ENCODE results near the gene MAPK6. TPM values are rescaled to one million over a fixed set of nuclear protein-coding genes. Genes with fewer than 3 reads are reported as not detected.

The MAPK6 gene
- total and polyA plus RNA-seq, 2 of the 8 experiments (the other 6 are each of a cell fraction or from before 2014, with no cell fraction given), result 22.6 to 108 TPM

- Histone ChIP-seq H4K20me1 (replicated peaks in 1 of 2; ENCODE audit: control insufficient read depth in 1 of 2, insufficient read depth in 2 of 2, low read length in 2 of 2) (no peaks in the 10 kb centered on the region), H3K23ac (ENCODE audit: insufficient read length) (no peak overlapping the region), H4K5ac (ENCODE audit: insufficient read length, low read depth, low read length) (no peak overlapping the region), H3K79me1 (ENCODE audit: low read depth, low read length) (no peaks in the 10 kb centered on the region), H3K79me2 (ENCODE audit: control insufficient read depth in 1 of 2, insufficient read depth in 2 of 2, low read length in 2 of 2) (peaks cover 0 to 2% of the 10 kb centered on the region in 2 experiments; a peak in 1 of 4 replicates), H3K9me3 (ENCODE audit: insufficient read depth in 2 of 2, low read depth in 1 of 2, low read length in 1 of 2) (0 out of 4 replicates have a peak, but pooled peaks cover 0 to 2% of the 10 kb centered on the region in 2 experiments), H2BK5ac (ENCODE audit: low read depth, low read length) (no peak overlapping the region), H2BK120ac (replicated peaks; ENCODE audit: low read depth, low read length) (no peak overlapping the region), H4K8ac (ENCODE audit: extremely low read depth, insufficient read depth, low read length) (no peak overlapping the region), H2BK20ac (ENCODE audit: low read length) (no peak overlapping the region), H3K4me2 (ENCODE audit: insufficient read depth in 1 of 2, low read depth in 2 of 2, low read length in 2 of 2) (no peak overlapping the region), H3K23me2 (ENCODE audit: low read depth, low read length) (no peaks in the 10 kb centered on the region), H3K18ac (ENCODE audit: extremely low read depth, low read length) (no peak overlapping the region), H3K4me3 (ENCODE audit: extremely low read depth in 1 of 4, insufficient read depth in 2 of 4, low read depth in 3 of 4, low read length in 4 of 4) (no peak overlapping the region), H2BK12ac (ENCODE audit: low read depth, low read length) (no peak overlapping the region), H3K14ac (ENCODE audit: insufficient read length) (no peak overlapping the region), H3K9ac (replicated peaks in 1 of 4; ENCODE audit: extremely low read depth in 1 of 4, low read depth in 3 of 4, low read length in 3 of 4) (no peak overlapping the region), H2AK5ac (ENCODE audit: low read depth, low read length) (no peak overlapping the region), H2AFZ (ENCODE audit: low read length) (no peak overlapping the region), H4K91ac (replicated peaks; ENCODE audit: insufficient read length, low read length) (no peak overlapping the region), H2BK15ac (ENCODE audit: low read length) (no peak overlapping the region), H3K27ac (ENCODE audit: low read depth, low read length) (no peak overlapping the region), H3K4ac (replicated peaks; ENCODE audit: insufficient read length, low read depth, low read length) (no peak overlapping the region), H3K56ac (replicated peaks; ENCODE audit: insufficient read length, low read depth, low read length) (no peak overlapping the region), H3K36me3 (ENCODE audit: control insufficient read depth in 2 of 4, insufficient read depth in 4 of 4, low read length in 3 of 4) (peaks cover 9 to 50% (median 30%) of the 10 kb centered on the region in 4 experiments; a peak in 7 of 8 replicates), H3K4me1 (replicated peaks in 1 of 4; ENCODE audit: control insufficient read depth in 3 of 4, insufficient read depth in 4 of 4, low read length in 3 of 4) (no peaks in the 10 kb centered on the region), H3K27me3 (replicated peaks in 1 of 4; ENCODE audit: control insufficient read depth in 3 of 4, extremely low read depth in 1 of 4, insufficient read depth in 3 of 4, low read length in 3 of 4) (no peaks in the 10 kb centered on the region)
- no peak for DNase-seq (ENCODE audit: low read depth in 1 of 2, low spot score in 2 of 2)
- FAIRE-seq, result no peak
- POLR2A ChIA-PET (ENCODE audit: partially characterized antibody), result no interaction called here
- CTCF ChIA-PET (ENCODE audit: partially characterized antibody), result interaction anchor here (2.3 to 2.5 kb wide), 2 partner anchors 8 to 15 kb away, joined by 6 to 9 read pairs; no protein-coding TSS in a partner anchor
- 88% methylated on average over 4 of the region's 4 CpGs; no CpG with 5 or more reads in 1 of the 2 experiments for WGBS, 2 experiments (ENCODE audit: extremely low coverage in 1 of 2, insufficient coverage in 1 of 2, insufficient read length in 1 of 2, insufficient replicate concordance in 2 of 2, low coverage in 1 of 2, low lambda C conversion rate in 2 of 2, missing lambda C conversion rate in 1 of 2)
- TF ChIP-seq NRF1 (IDR thresholded peaks at IDR 0.05; ENCODE audit: low read depth, low read length) (no peak), HDAC2 (IDR thresholded peaks at IDR 0.05; ENCODE audit: borderline replicate concordance in 1 of 2, low read depth in 2 of 2, low read length in 2 of 2) (no peak), JUND (IDR thresholded peaks at IDR 0.05; ENCODE audit: low read length) (no peak), SIN3A (conservative IDR thresholded peaks at IDR 0.05 in 1 of 2, IDR thresholded peaks at IDR 0.05 in 1 of 2; ENCODE audit: low read depth in 1 of 2, low read length in 2 of 2) (no peak), ATF2 (IDR thresholded peaks at IDR 0.05; ENCODE audit: low read length) (no peak), USF2 (IDR thresholded peaks at IDR 0.05; ENCODE audit: low read length) (no peak), FOSL1 (IDR thresholded peaks at IDR 0.05; ENCODE audit: insufficient read depth, low read depth, low read length) (no peak), CREB1 (IDR thresholded peaks at IDR 0.05) (no peak), BACH1 (IDR thresholded peaks at IDR 0.05; ENCODE audit: low read length) (no peak), SAP30 (IDR thresholded peaks at IDR 0.05; ENCODE audit: insufficient read depth, insufficient replicate concordance, low read length) (no peak), GTF2F1 (IDR thresholded peaks at IDR 0.05; ENCODE audit: borderline replicate concordance, low read depth, low read length) (no peak)
Observed at GRCh38 chr15:52054381-52054780, 35.4 kb downstream of the MAPK6 start.

All from H1 (cell line).